HG03342 (cell line): ENCODE measurements around the gene PPDPF.
"Not testable (repeated sequence)": the region's sequence is repeated elsewhere in the genome, so short reads cannot be mapped to it uniquely, and the experiment has no call there.

Experiments
- ATAC-seq: cut with Tn5 transposase; IDR thresholded peaks from one replicate; pipeline ENCODE4 v1.9.1; 2021; ENCODE audit warnings: mild to moderate bottlenecking, moderate library complexity; ENCODE audit not compliant: unreplicated experiment

Gene PPDPF

GRCh38 chr20:63520504-63520933 lies at the start of gene PPDPF:
PPDPF (plus strand) TSS chr20:63520765; CDS start chr20:63521309, 544 bp downstream.
- ATAC-seq: peak; percentile 57

GRCh38 chr20:63471002-63471716 lies 49.4 kb upstream of the PPDPF start:
- no peak for ATAC-seq

- no peak for ATAC-seq
Measured at GRCh38 chr20:63471717-63471980, 48.9 kb upstream of the PPDPF start.

- no peak for ATAC-seq
Measured at GRCh38 chr20:63471981-63472831, 48.4 kb upstream of the PPDPF start, which contains the start of gene KCNQ2. KCNQ2 (minus strand) TSS chr20:63472655; CDS start chr20:63472463, 192 bp downstream.

- ATAC-seq: no peak
Measured at GRCh38 chr20:63472862-63473390, 47.6 kb upstream of the PPDPF start.

GRCh38 chr20:63473555-63474449 lies 46.8 kb upstream of the PPDPF start:
- ATAC-seq: no peak

- no peak for ATAC-seq
Measured at GRCh38 chr20:63475209-63475608, 45.4 kb upstream of the PPDPF start.

GRCh38 chr20:63477061-63477616 lies 43.4 kb upstream of the PPDPF start:
- ATAC-seq: no peak

- no peak for ATAC-seq
Measured at GRCh38 chr20:63477944-63478343, 42.6 kb upstream of the PPDPF start.

- ATAC-seq: no peak
Measured at GRCh38 chr20:63478346-63479302, 41.9 kb upstream of the PPDPF start.

- not testable (repeated sequence) for ATAC-seq
Measured at GRCh38 chr20:63479695-63480419, 40.7 kb upstream of the PPDPF start.

GRCh38 chr20:63481503-63481902 lies 39.1 kb upstream of the PPDPF start:
- ATAC-seq: no peak

GRCh38 chr20:63482021-63482587 lies 38.5 kb upstream of the PPDPF start:
- no peak for ATAC-seq

- ATAC-seq: no peak
Measured at GRCh38 chr20:63483834-63484233, 36.7 kb upstream of the PPDPF start.

GRCh38 chr20:63484236-63484635 lies 36.3 kb upstream of the PPDPF start:
- no peak for ATAC-seq

- no peak for ATAC-seq
Measured at GRCh38 chr20:63484651-63485403, 35.7 kb upstream of the PPDPF start.

- ATAC-seq: no peak
Measured at GRCh38 chr20:63486300-63486855, 34.2 kb upstream of the PPDPF start.
